Heart right ventricle (tissue), 16 donors: ENCODE measurements around the gene CMKLR1. TPM values are rescaled to one million over a fixed set of nuclear protein-coding genes. Genes with fewer than 3 reads are reported as not detected.
A peak's percentile ranks its signal among the peaks of the same experiment; 100 is the strongest.

ENCODE experiments used
- ATAC-seq, 8 donors: fragments of 200-7000 bp; cut with Tn5 transposase; one replicate each; pipeline ENCODE4 v1.9.1; 2020; ENCODE audit warnings: mild to moderate bottlenecking in 8 of 8, moderate library complexity in 8 of 8, moderate number of reproducible peaks in 1 of 8
- DNase-seq, 2 donors: peaks; one replicate each; pipeline ENCODE4 v3.0.0-alpha.2; 2020
- H3K27ac ChIP-seq, 10 donors: fragments of 200-600 bp; sonication (generic) in 2 of 10; one replicate each; pipeline versions ENCODE4 v1.5.0 to v1.8.0; 2020 to 2022; ENCODE audit warnings: mild to moderate bottlenecking in 3 of 10
- H3K27me3 ChIP-seq, 7 donors: fragments of 200-600 bp; one replicate each; pipeline ENCODE4 v1.8.0; 2021 to 2022; ENCODE audit warnings: mild to moderate bottlenecking in 2 of 7
- H3K36me3 ChIP-seq, 9 donors: fragments of 200-600 bp; sonication (generic) in 1 of 9; one replicate each; pipeline versions ENCODE4 v1.5.0 to v1.8.0; 2020 to 2022; ENCODE audit warnings: mild to moderate bottlenecking in 2 of 9
- H3K4me1 ChIP-seq, 9 donors: fragments of 200-600 bp; sonication (generic) in 1 of 9; one replicate each; pipeline versions ENCODE4 v1.5.0 to v1.8.0; 2020 to 2022; ENCODE audit warnings: mild to moderate bottlenecking in 4 of 9
- H3K4me3 ChIP-seq, 10 donors: fragments of 200-600 bp; sonication (generic) in 2 of 10; one replicate each; pipeline versions ENCODE4 v1.5.0 to v1.8.0; 2020 to 2022; ENCODE audit warnings: mild to moderate bottlenecking in 7 of 10, moderate library complexity in 2 of 10
- H3K9me3 ChIP-seq, 11 donors: fragments of 200-600 bp in 10 of 11; sonication (generic) in 2 of 11; one replicate each; pipeline versions ENCODE4 v1.5.0 to v1.8.0; 2013 to 2022; ENCODE audit warnings: mild to moderate bottlenecking in 2 of 11, control low read depth in 1 of 11, moderate library complexity in 1 of 11
- CTCF ChIP-seq, 9 donors: fragments of 200-600 bp; sonication (generic) in 2 of 9; IDR thresholded peaks; one replicate each; pipeline versions ENCODE4 v1.5.0 to v1.8.0; 2021 to 2022; ENCODE audit warnings: antibody characterized with exemption in 9 of 9, mild to moderate bottlenecking in 5 of 9, moderate library complexity in 1 of 9
- WGBS, 2 donors: extraction: QIAGEN DNeasy Blood & Tissue Kit; methylation state at CpG; one replicate each; pipeline ENCODE4 v1.1.7; 2013; ENCODE audit warnings: inconsistent platforms in 1 of 2; 5-methylcytosine and 5-hydroxymethylcytosine counted together
- intact Hi-C, 10 donors: fragments of 100-400 bp; cut with DNase I; formaldehyde crosslinking; loops; one replicate each; pipeline versions ENCODE4 v1.11.1 to v1.14.2; 2022
- polyA plus RNA-seq, 2 donors: library from polyadenylated mRNA; stranded (reverse); fragments of 200-250 nt; gene quantifications; one replicate each; pipeline ENCODE4 v1.2.3, GENCODE V29; 2013
- total RNA-seq, 10 donors: library from RNA; stranded (reverse); fragmentation: NEBNext Ultra II Directional in 3 of 10; extraction: Animal tissue kit (Norgen Biotek cat#: 25700) in 3 of 10; gene quantifications; one replicate each; pipeline versions ENCODE4 v1.2.1 to v1.2.4, GENCODE V29; 2021 to 2023
- donor health status: Arrhythmogenic right ventricular cardiomyopathy.
- donor health status: ischemic (EF 13 %, LVEDD 7.1; RV severe dilation, severe dysfunction).
- donor health status: healthy with polysubstance abuse.
- donor health status: DM: no; HTN: yes; CAD: no.
- donor health status: DM: no; HTN: no; CAD: no.
- donor health status: ischemic (EF 25% LVEDD 6.9; RV normal size, moderate dysfunction).
- donor health status: ischemic (EF 25% LVEDD 5.7; RV mildly dilated, moderate dysfunction).
- donor health status: healthy.
- donor health status: DM: yes; HTN: yes; CAD: no.
- donor health status: Ischemic cardiomyopathy.
- donor health status: ischemic (EF 35%, LVEDD 5.7; RV mildly dilated, moderate dysfunction).
- donor health status: nonischemic (EF 11% LVEDD 7.7; RV severe dilation, severe dysfunction).
- donor health status: DM: yes; HTN: yes; CAD: no.
- donor health status: PGD.
- donor health status: ischemic (EF 29% LVEDD 5.4; RV normal size, mild dysfunction).
- donor health status: nonischemic (EF 23%, LVEDD 6.1; RV moderate dilation, normal function).

CMKLR1 gene
- total and polyA plus RNA-seq, 12 donors = 2.2 to 24.0 (median 5.1) TPM

- no peak overlapping the region for H3K4me3 ChIP-seq
- whole genome bisulfite sequencing, 2 donors = 56 to 65% methylated on average over 7 of the region's 7 CpGs
- TF ChIP-seq CTCF (IDR thresholded peaks at IDR 0.05) = no peak
- peaks cover 20 to 90% (median 54%) of the 10 kb centered on the region in 9 donors for H3K4me1 ChIP-seq
- intact Hi-C loops = no loop called here
- no peaks in the 10 kb centered on the region for H3K9me3 ChIP-seq
- DNase-seq (no peak), ATAC-seq (no peak)
- peak overlapping the region in 9 of 10 donors; percentile 57 to 91 (median 75) for H3K27ac ChIP-seq
- no peaks in the 10 kb centered on the region for H3K27me3 ChIP-seq
- H3K36me3 ChIP-seq = peaks cover 0 to 3% (median 0%) of the 10 kb centered on the region in 9 donors
Measured at GRCh38 chr12:108312073-108312659, 26.9 kb downstream of the CMKLR1 start.

- Histone ChIP-seq H3K4me3 (no peak overlapping the region), H3K27me3 (no peaks in the 10 kb centered on the region), H3K27ac (peak overlapping the region in 5 of 10 donors; percentile 60 to 91 (median 80)), H3K4me1 (peaks cover 22 to 94% (median 60%) of the 10 kb centered on the region in 9 donors), H3K9me3 (no peaks in the 10 kb centered on the region), H3K36me3 (no peaks in the 10 kb centered on the region)
- no peak for ATAC-seq
- TF ChIP-seq CTCF (IDR thresholded peaks at IDR 0.05) = no peak
- intact Hi-C loops = no loop called here
- DNase-seq = no peak
- WGBS, 2 donors = 93 to 95% methylated on average over 4 of the region's 4 CpGs
Measured at GRCh38 chr12:108311605-108312004, 27.5 kb downstream of the CMKLR1 start.

- H3K4me3 ChIP-seq = no peak overlapping the region
- ATAC-seq (no peak), DNase-seq (no peak)
- WGBS, 2 donors = 44 to 66% methylated on average over 6 of the region's 6 CpGs
- H3K36me3 ChIP-seq = no peaks in the 10 kb centered on the region
- H3K4me1 ChIP-seq = peaks cover 24 to 96% (median 67%) of the 10 kb centered on the region in 9 donors
- no peaks in the 10 kb centered on the region for H3K27me3 ChIP-seq
- peak overlapping the region in 1 of 10 donors; percentile 19 for H3K27ac ChIP-seq
- TF ChIP-seq CTCF (IDR thresholded peaks at IDR 0.05) = no peak
- H3K9me3 ChIP-seq = no peaks in the 10 kb centered on the region
- intact Hi-C loops = no loop called here
Measured at GRCh38 chr12:108310489-108310888, 28.6 kb downstream of the CMKLR1 start.

GRCh38 chr12:108309674-108310312, 29.3 kb downstream of the CMKLR1 start:
- Histone ChIP-seq H3K4me1 (peaks cover 30 to 96% (median 74%) of the 10 kb centered on the region in 9 donors), H3K27ac (peak overlapping the region in 1 of 10 donors; percentile 95), H3K9me3 (no peaks in the 10 kb centered on the region), H3K36me3 (no peaks in the 10 kb centered on the region), H3K4me3 (no peak overlapping the region), H3K27me3 (no peaks in the 10 kb centered on the region)
- DNase-seq = no peak
- intact Hi-C loops = no loop called here
- WGBS, 2 donors = 83 to 91% methylated on average over 2 of the region's 2 CpGs
- no peak for ATAC-seq
- TF ChIP-seq CTCF (IDR thresholded peaks at IDR 0.05) = no peak
